ENCODE results near the gene ZMYND8.
"Not testable (repeated sequence)": the region's sequence is repeated elsewhere in the genome, so short reads cannot be mapped to it uniquely, and the experiment has no call there.

The ZMYND8 gene

DNA sequence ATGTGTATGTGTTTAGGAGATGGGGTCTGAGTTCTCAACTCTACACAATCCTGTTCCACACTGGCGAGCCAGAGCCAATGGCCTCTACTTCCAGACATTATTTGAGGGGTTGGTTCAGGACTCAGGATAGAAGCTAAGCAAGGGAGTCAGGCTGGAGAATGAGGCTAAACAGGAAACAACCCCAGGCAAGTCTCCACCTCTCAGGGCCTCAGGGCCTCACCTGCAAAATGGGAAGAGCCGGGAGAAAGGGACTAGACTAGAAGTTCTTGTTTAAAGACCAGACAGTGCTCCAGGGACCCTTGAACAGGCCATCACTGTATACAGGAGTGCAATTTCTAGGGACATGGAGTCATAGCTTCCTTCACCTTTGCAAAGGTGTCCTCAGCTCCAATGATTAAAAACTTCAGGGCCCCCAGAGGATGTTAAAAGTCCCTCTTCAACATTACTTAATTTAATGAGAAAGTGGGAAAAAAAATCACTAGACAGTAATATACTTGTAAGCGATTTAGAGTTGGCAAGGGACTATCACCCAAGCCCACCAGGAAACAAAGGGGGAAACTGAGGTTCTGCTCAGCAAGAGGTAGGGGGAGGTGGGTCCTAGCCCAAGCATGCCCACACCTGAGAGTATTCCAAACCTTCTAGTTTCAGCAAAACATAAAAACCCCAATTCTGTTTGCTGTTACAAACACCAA, 41.7 kb downstream of the ZMYND8 start:
- FAIRE-seq (no peak), DNase-seq (ENCODE audit: low spot score) (no peak)

DNA sequence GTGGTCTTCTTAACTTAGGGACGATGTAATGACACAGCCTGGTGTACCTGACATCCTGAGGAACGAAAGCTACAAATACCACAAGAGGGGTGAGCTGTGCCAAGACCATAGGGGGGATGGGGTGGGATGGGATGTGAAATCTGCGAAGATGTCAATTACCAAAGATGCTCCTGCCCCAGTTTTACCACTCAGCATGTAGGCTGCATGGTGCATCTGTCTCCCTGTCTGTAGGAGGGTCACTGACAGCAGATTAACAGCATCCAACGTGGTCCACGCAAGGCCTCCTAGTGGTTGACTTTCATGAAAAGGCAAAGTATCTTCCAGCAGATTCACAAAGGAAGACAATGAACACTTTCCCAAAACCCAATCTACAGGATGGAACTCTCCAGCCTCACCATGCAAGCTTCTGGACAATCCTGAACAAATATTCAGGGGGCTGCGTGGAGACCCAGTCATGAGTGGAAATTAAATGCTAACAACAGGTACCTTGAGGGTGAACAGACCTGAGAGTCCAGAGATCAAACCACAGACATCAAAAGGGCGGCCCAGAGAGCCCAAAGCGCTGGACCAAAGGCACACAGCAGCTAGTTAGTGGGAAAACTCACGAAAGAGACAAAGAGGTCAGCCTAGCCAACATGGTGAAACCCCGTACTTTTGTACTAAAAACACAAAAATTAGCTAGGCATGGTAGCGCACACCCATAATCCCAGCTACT, 44.4 kb downstream of the ZMYND8 start:
- no peak for FAIRE-seq

DNA sequence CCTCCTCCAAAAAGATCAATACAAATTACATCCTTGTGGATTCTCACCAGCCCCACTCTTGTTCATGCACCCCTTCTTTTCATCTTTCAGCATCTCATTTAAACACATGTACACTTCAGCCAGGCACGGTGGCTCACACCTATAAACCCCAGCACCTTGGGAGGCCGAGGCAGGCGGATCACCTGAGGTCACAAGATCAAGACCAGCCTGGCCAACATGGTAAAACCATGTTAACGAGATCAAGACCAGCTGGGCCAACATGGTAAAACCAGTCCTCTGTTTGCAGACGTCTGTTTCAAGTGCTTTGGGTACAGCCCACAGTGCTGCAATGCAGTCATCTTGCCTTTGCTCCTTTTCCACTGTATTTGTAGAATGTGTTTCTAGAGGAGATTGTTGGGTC, 45.3 kb downstream of the ZMYND8 start:
- DNase-seq (ENCODE audit: low spot score) (no peak), FAIRE-seq (no peak)

More for the DNA sequence above, 44.4 kb downstream of the ZMYND8 start:
- DNase-seq (ENCODE audit: low spot score) = no peak

DNA sequence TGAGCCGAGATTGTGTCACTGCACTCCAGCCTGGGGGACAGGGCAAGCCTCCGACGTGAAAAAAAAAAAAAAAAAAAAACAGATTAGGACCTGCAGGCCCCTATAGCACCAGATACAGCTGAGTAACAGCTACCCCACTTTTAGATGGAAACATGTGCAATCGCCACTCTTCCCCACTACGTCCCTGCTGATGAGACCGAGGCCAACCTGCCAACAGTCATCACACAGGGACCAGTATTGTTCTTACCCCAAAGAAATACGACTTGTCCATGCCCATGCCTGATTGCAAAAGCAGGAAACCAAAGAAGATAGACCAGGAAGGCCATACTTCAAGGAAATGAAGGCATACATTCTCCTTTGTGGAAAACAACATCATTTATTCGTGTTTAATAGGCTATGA, 45.8 kb downstream of the ZMYND8 start:
- DNase-seq (ENCODE audit: low spot score) = no peak
- FAIRE-seq = no peak

DNA sequence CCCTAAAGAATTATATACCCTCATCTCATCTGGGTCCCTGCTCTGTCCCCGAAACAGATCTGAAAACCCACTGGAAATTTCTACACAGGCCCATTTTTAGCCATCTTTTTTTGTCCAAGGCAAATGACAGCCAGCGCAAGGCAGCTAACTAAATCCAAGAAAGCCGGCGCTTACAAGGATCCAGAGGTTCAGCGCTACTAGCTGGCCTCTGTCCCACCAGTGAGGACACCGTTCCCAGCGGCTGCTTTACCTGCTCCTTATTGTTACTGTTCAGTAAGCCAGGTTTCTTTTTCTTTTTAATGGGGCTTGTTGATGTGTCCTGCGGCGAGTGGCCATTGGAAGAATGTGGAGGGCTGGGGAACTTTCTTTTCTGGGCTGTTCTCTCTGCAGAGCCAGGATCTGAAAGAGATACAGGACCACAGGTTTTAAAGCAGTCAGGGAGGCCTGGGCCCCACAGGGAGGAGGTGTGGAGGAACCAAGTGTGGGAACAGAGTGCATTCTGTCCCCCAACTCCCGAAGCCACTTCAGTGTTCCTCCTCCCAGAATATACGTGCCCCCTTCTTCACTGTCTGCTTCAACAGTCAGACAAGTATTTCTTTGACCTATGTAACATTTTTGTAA, 46.6 kb downstream of the ZMYND8 start:
- no peak for DNase-seq (ENCODE audit: low spot score)
- FAIRE-seq = no peak

DNA sequence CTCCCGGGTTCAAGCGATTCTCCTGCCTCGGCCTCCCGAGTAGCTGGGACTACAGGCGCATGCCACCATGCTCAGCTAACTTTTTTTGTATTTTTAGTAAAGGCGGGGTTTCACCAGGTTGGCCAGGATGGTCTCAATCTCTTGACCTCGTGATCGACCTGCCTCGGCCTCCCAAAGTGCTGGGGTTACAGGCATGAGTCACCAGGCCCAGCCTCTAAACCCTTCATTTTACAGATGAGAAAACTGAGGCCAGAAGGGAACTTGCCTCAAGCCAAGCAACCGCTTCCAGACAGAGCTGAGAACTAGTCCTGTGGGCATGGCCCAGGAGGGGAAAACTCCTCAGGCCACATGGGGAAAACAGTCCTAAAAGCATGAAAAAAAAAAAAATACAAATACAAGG, 47.1 kb downstream of the ZMYND8 start:
- DNase-seq (ENCODE audit: low spot score) = no peak
- no peak for FAIRE-seq

DNA sequence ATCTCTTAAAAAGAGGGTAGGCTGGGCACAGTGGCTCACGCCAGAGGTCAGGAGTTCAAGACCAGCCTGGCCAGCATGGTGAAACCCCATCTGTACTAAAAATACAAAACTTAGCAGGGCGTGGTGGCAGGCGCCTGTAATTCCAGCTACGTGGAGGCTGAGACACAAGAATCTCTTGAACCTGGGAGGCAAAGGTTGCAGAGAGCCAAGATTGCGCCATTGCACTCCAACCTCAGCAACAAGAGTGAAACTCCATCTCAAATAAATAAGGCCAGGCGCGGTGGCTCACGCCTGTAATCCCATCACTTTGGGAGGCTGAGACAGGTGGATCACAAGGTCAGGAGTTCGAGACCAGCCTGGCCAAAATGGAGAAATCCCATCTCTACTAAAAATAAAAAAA, 48.9 kb downstream of the ZMYND8 start:
- not testable (repeated sequence) for DNase-seq (ENCODE audit: low spot score); FAIRE-seq

DNA sequence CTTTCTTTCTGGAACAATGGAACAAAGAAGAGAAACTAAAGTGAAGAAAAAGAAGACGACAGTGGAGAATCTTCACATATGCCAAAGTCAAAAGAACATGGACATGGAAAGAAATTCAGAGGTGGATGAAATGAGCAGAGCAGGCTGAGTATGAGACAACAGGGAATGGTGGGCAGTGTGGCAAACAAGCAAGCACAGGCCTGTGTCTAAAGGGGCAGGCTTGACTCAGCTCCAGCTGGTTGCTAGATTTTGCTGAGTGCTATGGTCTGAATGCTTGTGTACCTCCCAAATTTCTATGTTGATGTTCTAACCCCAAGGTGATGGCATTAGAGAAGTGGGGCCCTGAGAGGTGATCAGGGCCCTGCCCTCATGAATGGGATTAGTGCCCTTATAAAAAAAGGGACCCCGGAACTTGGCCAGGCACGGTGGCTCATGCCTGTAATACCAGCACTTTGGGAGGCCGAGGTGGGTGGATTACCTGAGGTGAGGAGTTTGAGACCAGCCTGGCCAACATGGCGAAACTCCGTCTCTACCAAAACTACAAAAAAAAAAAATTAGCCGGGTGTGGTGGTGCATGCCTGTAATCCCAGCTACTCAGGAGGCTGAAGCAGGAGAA, 49.6 kb downstream of the ZMYND8 start:
- FAIRE-seq = no peak

DNA sequence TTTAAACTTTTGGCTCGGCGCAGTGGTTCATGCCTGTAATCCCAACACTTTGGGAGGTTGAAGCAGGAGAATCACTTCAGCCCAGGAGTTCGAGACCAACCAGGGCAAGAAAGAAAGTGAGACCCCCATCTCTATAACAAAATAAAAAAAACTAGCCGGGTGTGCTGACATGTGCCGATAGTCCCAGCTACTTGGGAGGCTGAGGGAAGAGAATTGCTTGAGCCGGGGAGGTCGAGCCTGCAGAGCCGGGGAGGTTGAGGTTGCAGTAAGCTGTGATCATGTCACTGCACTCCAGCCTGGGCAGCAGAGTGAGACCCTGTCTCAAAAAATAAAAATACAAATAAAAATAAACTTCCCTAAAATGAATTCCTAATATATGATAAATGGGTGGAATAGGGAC, 50.4 kb downstream of the ZMYND8 start:
- FAIRE-seq = no peak
- DNase-seq (ENCODE audit: low spot score) = no peak

More for the DNA sequence above, 49.6 kb downstream of the ZMYND8 start:
- DNase-seq (ENCODE audit: low spot score) = no peak

DNA sequence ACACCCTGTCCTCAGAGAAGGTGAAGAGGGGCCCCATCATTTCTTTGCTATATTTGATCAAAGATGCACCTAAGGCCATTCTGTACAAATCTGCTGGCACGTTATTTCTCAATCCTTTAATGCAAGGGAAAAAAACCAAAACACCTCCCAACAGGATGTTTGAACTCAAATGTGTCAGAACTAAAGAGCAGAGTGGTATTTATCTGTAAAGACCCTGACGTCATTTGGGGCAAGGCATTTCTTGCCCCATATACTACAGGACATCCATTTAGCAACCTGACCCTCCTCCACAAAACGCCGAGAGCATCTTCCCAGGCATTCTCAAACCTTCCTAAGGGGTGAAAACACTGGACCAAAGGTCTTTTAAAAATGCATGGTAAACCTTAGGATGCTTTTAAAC, 50.8 kb downstream of the ZMYND8 start:
- FAIRE-seq (no peak), DNase-seq (ENCODE audit: low spot score) (no peak)

DNA sequence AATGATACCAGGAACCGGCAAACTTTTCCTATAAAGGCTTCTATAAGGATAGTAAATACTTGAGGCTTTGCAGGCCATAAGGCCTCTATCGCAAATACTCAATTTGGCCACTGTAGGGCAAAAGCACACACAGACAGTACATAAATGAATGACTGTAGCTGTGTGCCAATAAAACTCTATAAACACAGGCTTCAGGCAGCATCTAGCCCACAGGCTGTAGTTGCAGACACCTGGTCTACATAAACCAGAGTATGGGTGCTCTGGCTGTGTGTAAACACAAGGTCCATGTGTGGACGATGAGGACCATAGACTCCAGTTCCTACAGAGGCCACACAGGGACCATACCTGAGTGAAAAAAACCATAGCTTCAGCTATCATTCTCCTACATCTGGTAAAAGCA, 52.2 kb downstream of the ZMYND8 start:
- DNase-seq (ENCODE audit: low spot score) = no peak
- FAIRE-seq = no peak

DNA sequence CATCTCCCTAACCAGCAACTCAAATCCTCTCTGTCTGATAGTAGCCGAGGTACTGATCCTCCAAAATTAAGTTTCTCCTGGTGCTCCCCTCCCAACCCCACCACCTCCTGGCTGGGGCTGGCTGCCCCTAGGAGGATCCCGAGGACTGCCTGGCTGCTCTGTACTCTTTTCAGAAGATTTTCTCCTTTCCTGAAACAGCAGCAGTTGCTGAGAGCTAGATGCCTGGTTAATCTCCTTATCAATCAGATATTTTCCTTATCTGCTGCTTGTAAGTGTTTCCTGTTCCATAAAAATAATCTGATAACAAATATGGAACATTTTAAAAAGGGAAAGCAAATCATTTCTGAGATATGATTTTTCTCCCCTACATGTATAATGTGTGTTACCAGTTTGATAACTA, 52.8 kb downstream of the ZMYND8 start:
- no peak for FAIRE-seq
- no peak for DNase-seq (ENCODE audit: low spot score)

DNA sequence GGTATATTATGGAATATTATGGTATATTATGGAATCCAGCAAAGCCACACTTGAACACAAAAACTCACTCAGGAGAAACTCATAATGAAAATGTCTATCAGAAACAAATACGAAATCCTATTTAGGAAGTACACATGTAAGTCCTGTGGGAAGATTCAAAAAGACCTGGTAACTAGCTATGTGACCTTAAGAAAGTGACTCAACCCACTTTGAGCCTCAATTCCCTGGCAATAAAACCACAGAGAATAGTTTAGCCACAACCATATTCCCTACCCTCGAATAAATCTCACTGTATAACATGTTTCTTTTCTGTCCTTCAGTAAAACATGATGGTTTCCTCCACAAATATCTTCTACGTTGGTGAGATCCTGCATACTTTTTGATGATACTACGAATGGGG, 56.4 kb downstream of the ZMYND8 start:
- no peak for FAIRE-seq
- DNase-seq (ENCODE audit: low spot score) = no peak

DNA sequence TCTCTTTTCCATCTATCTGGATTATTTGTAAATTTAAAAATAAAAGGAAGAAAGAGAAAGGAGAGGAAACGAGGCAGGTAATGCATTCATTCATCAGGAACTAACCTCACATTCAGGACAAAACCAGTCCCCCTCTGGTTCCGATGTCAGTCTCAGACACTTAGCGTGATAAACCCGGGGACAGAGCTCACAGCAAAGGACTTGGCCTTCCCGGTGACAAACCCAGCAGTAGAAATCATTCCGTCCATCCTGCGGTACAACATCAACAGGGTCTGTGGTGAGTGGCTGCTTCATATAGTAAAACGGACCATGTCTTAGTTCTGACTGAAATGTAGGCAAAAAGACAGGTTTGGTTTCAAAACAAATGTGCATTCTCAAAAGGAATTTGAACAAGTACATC, 57.9 kb downstream of the ZMYND8 start:
- no peak for FAIRE-seq
- no peak for DNase-seq (ENCODE audit: low spot score)

DNA sequence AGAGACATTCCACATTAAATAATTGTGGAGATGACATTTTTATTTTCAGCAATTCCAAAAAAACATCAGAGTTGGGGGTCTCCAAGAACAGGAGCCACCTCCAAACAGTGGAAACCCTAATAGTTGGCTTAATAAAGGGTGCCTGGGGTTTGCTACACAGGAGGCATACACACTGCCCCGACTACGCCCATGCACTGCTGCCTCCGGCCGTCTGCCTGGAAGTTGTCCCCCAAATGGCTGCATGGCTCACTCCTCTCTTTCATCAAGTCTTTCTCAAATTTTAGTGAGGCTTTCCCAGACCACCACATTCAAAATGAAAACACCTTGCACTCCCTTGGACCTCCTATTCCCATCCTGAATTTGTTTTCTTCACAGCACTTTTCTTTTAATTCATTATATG, 58.8 kb downstream of the ZMYND8 start:
- DNase-seq (ENCODE audit: low spot score) (no peak), FAIRE-seq (no peak)

DNA sequence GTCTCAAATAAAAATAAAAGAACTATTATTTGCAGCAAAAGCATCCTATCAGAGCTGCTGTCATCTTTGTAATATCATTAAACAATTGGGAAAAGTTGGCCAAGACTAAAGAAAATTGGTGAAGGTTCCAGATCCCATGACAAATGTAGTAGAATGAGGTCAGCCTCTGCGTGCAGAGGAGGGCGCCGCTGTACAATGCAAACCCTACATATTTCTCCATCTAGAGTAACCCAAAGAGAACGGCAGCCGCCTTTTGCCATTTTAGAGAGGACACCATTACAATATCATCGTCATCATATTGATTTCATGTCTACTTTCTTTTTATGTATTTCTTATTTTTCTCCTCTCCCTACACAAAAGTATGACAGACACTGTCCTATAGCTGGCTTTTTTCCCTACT, 59.5 kb downstream of the ZMYND8 start:
- FAIRE-seq (no peak), DNase-seq (ENCODE audit: low spot score) (no peak)

DNA sequence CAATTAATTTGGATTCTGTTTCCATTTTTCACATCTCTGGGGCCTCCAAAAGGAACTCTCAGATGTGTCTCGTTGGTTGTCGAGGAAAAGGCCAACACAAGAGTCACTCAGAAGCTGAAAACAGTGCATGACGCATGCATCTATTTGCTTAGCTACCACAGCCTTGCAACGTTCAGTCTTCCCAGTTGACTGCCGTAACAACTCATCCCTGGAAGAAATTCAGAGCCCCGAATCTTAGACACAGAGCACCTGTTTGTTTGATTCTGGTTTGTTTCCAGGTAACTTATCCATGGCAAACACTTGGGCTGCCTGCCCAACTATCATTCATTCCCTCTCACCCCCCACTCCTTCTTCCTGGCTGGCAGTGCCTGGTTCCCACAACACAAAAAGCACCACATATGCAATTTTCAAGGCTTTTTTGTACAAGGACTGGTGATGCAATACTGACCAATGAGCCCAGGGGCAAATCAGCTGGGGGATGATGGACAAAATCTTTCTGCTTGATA, 60.5 kb downstream of the ZMYND8 start:
- no peak for FAIRE-seq
- DNase-seq (ENCODE audit: low spot score) = no peak

DNA sequence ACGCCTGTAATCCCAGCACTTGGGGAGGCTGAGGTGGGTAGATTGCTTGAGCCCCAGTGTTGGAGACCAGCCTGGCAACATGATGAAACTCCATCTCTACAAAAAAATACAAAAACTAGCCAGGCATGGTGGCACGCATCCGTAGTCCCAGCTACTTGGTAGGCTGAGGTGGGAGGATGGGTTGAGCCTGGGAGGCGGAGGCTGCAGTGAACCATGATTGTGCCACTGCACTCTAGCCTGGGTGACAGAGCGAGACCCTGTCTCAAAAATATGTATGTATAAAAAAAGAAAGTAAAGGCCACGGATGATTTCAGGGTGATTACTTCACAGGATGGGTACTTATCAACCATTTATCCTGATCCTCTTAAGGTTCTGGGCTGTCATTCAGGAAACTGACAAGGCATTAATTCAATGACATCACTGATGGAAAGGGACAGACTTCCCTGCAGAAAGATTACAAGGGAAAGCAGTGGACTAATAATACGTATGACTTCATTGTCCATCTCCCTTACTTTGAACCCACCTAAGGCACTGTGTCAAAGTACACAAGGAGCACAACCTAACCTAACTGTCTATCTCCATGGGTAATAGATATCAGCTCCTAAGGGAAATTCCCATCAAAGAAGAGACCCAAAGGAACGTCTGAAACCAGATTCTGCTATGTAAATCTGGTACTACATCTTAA, 61.2 kb downstream of the ZMYND8 start:
- FAIRE-seq (no peak), DNase-seq (ENCODE audit: low spot score) (no peak)

DNA sequence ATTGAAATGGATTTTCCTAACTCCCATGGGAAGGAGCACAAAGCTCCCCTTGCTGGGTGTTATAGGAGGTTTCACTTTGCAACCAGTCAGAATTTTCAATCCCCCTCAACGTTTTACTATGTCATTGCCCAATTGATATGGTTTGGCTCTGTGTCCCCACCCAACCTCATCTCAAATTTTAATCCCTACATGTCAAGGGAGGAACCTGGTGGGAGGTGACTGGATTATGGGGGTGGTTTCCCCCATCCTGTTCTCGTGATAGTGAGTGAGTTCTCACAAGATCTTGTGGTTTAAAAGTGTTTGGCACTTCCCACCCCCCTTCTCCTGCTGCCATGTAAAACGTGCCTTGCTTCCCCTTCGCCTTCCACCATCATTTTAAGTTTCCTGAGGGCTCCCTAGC, 62.9 kb downstream of the ZMYND8 start:
- FAIRE-seq (no peak), DNase-seq (ENCODE audit: low spot score) (no peak)

DNA sequence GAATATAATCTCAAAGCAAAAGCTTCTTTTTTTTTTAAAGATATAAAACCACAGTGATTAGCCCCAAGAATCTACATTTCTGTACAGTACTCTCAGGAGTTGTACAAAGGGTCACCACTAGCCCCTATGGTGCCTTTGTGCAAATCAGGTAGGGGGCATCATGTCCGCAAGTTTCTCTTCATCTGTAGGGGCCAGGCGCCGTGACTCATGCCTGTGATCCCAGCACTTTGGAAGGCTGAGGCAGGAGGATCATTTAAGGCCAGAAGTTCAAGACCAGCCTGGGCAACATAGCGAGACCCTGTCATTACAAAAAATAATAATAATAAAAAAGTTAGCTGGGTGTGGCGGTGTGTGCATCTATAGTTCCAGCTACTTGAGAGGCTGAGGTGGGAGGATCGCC, 63.9 kb downstream of the ZMYND8 start:
- no peak for FAIRE-seq
- DNase-seq (ENCODE audit: low spot score) = no peak

DNA sequence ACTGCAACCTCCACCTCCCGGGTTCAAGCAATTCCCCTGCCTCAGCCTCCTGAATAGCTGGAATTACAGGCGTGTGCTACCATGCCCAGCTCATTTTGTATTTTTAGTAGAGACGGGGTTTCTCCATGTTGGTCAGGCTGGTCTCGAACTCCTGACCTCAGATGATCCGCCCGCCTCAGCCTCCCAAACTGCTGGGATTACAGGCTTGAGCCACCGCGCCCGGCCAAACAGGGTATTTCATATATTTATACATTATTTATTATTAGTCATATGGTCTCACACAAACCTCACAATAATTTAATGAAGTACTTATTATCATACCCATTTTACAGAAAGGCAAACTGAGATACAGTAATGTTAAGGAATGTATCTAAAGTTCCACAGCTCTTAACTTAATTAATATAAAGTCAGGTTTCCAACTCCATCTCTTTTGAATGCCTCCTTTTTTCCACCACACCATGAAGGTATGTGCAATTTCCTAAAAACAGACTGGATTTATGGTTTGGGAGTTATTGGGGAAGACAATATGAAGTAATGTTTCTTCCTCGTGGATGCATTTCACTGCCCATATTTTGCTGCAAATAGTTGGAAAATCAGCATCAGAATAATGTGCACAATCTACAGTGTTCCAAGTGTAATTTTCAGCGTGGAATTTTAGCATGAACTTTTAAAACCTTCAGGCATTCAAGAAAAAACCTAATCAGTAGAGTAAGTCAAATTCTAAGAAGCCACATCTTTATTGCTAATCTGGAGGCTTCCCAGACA, 65.7 kb downstream of the ZMYND8 start:
- DNase-seq (ENCODE audit: low spot score) (no peak), FAIRE-seq (no peak)
